Measurements from ENCODE around the gene HOXB1.

The HOXB1 gene

DNA sequence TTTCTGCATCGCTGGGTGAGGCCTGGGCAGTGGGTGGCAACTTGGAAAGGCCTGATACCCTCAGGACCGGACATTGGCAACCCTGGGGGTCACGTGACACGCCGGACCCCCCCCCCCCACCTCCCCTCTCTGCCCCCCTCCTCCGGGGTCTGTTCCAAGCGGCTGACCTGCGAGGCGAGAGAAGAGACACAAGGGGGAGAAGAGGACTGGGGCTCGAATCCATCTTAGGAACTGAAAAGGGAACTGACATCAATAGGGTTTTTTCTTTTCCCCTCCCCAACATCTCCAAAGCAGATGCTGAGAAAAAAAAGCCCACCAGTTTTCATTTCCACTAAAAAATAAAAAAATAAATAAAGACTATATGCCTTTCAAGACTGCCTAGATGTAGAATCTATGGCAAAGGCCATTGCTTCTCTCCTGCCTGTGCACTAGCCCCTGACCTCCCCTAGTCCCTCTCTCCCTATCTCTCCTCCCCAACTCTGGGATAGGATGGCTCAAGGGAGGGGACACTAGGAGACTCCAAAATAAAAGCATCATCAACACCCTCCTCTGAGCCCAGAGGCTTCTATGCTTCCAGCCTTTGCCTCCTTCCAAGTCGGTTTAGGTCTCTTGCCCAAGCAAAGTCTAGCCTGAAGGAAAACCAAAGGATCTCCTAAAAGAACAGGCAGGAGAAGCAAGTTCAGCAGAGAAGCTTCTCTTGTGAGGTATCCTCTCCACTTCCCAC is 21.8 kb upstream of the HOXB1 start:
- TF ChIP-seq, protein P1, sequence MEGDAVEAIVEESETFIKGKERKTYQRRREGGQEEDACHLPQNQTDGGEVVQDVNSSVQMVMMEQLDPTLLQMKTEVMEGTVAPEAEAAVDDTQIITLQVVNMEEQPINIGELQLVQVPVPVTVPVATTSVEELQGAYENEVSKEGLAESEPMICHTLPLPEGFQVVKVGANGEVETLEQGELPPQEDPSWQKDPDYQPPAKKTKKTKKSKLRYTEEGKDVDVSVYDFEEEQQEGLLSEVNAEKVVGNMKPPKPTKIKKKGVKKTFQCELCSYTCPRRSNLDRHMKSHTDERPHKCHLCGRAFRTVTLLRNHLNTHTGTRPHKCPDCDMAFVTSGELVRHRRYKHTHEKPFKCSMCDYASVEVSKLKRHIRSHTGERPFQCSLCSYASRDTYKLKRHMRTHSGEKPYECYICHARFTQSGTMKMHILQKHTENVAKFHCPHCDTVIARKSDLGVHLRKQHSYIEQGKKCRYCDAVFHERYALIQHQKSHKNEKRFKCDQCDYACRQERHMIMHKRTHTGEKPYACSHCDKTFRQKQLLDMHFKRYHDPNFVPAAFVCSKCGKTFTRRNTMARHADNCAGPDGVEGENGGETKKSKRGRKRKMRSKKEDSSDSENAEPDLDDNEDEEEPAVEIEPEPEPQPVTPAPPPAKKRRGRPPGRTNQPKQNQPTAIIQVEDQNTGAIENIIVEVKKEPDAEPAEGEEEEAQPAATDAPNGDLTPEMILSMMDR (IDR thresholded peaks at IDR 0.05; ENCODE audit: control insufficient read depth, extremely low read depth, insufficient read depth), result no peak
- H3K4me3 ChIP-seq (ENCODE audit: low read depth, low read length), result no peak overlapping the region
- no peak for DNase-seq (ENCODE audit: low read depth)

DNA sequence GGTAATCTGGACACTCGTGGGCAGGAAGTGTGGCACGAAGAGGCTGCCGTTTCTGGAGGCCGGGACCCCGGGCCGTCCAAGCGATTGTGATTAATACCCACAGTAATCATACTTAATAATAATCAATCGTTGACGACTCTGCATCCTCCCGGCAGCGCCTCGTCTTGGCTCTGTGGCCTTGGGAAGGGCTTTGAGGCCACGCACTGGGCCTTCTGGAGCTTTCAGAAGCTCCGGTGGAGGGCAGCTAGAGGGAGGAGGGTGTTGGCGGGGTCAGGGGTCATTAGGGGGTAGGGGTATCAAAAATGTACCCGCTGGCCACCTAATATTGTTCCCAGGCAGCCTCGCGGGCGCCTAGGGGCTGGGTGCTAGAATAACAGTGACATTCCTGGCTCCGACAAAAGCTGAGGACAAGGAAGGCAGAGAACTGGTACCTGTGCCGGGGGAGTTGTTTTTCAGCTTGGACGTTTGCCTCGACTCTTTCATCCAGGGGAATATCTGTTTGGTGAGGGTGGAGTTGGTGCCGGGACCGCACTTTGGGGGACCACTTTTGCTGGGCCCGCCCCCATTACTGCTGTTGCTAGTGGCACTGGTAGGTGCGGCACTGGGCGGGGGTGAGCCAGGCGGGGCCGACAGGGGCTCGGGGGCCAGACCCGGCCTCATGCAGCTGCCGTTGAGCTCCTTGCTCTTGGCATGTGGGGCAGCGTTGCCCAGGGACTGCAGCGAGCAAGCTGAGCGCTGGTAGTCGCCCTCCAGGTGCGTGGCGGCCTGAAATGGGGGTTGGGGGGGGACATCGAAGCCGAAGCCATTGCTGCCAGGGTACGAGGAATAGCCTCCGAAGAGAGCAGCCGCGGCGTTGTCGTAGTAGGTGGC is 21.0 kb upstream of the HOXB1 start:
- H3K4me3 ChIP-seq (ENCODE audit: low read depth, low read length), result no peak overlapping the region
- DNase-seq (ENCODE audit: low read depth), result no peak
- TF ChIP-seq, protein P1 (IDR thresholded peaks at IDR 0.05; ENCODE audit: control insufficient read depth, extremely low read depth, insufficient read depth), result no peak

DNA sequence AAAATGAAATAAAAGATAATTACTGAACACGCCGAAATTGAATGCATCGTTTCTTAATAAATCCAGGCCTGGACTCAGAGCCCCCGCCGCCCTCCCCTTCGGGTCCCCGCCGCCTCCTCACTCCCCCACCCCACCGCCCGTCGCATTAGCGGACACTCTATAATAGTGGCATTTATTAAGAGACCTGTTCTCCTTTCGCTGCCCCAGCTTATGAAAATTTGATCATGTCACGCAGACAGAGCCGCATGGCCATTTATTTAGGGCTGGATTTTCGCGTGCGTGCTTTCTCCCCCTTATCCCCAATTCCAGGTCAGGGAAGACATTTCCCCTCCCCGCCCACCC is 20.4 kb upstream of the HOXB1 start:
- TF ChIP-seq, protein P1 (IDR thresholded peaks at IDR 0.05; ENCODE audit: control insufficient read depth, extremely low read depth, insufficient read depth), result no peak
- DNase-seq (ENCODE audit: low read depth), result no peak
- H3K4me3 ChIP-seq (ENCODE audit: low read depth, low read length), result no peak overlapping the region

DNA sequence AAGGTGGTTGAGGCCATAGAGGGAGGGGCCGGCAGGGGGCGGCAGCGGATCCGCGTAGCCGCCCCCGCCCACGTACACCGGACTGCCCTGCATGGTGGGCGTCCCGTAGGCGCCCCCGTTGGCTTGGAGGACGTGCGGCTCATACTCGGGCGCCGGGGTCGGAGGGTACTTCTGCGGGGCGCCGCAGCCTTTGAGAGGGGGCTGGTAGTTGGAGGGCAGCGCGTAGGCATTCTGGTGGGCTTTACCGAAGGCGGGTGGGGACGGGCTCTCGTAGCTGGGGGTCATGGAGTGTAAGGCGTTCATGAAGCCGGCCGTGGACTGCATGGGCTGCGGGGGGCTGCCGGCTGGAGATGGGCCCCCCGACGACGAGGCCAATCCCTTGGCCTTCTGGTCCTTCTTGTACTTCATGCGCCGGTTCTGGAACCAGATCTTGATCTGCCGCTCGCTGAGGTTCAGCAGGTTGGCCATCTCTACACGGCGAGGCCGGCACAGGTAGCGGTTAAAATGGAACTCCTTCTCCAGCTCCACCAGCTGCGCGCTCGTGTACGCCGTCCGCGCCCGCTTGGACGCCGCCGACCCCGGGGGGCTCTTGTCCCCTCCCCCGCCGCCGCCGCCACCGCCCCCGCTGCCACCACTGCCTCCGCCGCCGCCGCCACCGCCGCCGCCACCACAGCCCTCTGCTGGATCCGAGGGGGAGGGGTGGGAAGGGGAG is 19.8 kb upstream of the HOXB1 start:
- TF ChIP-seq, protein P1 (IDR thresholded peaks at IDR 0.05; ENCODE audit: control insufficient read depth, extremely low read depth, insufficient read depth), result no peak
- DNase-seq (ENCODE audit: low read depth), result no peak
- H3K4me3 ChIP-seq (ENCODE audit: low read depth, low read length), result no peak overlapping the region

DNA sequence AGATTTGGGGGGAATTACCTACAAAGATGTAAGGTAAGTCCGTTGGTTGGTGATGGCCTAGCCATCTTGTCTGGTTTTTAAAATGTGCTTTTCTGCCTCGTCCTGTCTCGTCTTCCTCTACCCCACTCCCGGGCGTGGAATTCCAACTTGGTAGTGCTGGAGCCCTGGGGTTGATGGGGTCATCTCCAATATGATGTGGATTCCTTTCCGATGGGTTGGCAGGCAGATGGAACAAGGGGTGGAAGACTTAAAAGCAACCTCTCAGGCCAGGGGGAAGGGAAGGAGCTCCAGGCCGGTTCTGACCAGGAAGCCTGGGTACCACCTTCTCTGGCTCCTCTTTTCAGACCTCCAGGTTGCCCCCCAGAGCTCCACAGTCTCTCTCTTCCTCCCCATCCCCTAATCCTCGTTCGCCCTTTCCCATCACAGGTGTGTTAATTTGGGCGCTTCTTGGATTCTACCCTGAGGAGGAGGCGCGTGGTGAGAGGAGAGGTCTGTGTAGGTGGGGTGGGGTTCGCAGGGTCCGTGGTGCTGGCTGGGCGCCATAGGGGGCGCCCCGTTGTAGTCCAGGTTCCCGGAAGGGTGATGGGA is 19.2 kb upstream of the HOXB1 start:
- DNase-seq (ENCODE audit: low read depth), result no peak
- TF ChIP-seq, protein P1 (IDR thresholded peaks at IDR 0.05; ENCODE audit: control insufficient read depth, extremely low read depth, insufficient read depth), result no peak
- no peak overlapping the region for H3K4me3 ChIP-seq (ENCODE audit: low read depth, low read length)

DNA sequence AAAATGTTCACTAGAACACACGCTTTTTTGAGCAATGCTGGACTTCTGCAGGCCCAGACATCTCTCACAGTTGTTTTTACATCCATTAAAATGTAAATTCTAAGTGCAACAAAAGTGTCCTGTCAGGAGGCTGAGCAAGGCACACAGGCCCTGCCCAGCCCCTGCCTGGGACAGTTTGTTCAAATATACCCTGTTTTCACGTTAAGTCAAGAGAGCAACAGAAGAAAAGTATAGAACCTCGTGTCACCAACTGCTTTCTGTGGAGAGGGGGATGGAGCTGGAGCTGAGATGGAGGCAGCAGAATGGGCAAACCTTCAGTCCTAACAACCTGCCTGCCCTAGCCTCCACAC is 18.4 kb upstream of the HOXB1 start:
- no peak for DNase-seq (ENCODE audit: low read depth)

More for the DNA sequence above, 18.4 kb upstream of the HOXB1 start:
- TF ChIP-seq, protein P1 (IDR thresholded peaks at IDR 0.05; ENCODE audit: control insufficient read depth, extremely low read depth, insufficient read depth), result no peak
- no peak overlapping the region for H3K4me3 ChIP-seq (ENCODE audit: low read depth, low read length)

Data from LNCaP clone FGC (cell line).